HCT116 (cell line): ENCODE results near the gene FBXO8. TPM values are rescaled to one million over a fixed set of nuclear protein-coding genes. Genes with fewer than 3 reads are reported as not detected.

Experiments
- ATAC-seq: fragments of 200-7000 bp; cut with Tn5 transposase; 2 replicates; pipeline ENCODE4 v1.9.1; 2020; ENCODE audit warnings: mild to moderate bottlenecking, moderate library complexity
- BruUV-seq: library from RNA; stranded (reverse); fragments of 400-500 nt; replicated peaks from 2 replicates; lab custom pipeline; 2021; lab: Mats Ljungman, UMichigan
- CTCF ChIA-PET: fragments of 300-600 bp; sonication (Branson Sonifier 250); formaldehyde crosslinking; loops from one replicate; lab custom pipeline; 2021; ENCODE audit warnings: antibody characterized with exemption; lab: Charles Lee
- POLR2A ChIA-PET: fragments of 300-600, 350-600 bp; sonication (Branson Sonifier 250); formaldehyde crosslinking; loops from one replicate; lab custom pipeline; 2021; ENCODE audit warnings: antibody characterized with exemption; lab: Charles Lee
- RAD21 ChIA-PET, 2 experiments: fragments of 300-600 bp; sonication (Branson Sonifier 250); formaldehyde crosslinking; loops; one replicate each; lab custom pipeline; 2023; ENCODE audit warnings: low total read pairs in 2 of 2; ENCODE audit not compliant: uncharacterized antibody in 2 of 2, unreplicated experiment in 2 of 2, low non-redundant PET in 1 of 2; lab: Charles Lee
- DNase-seq: peaks from one replicate; pipeline ENCODE4 v3.0.0-alpha.2; 2010; ENCODE audit warnings: low read depth, low spot score
- H2AFZ ChIP-seq: fragments of 200-600 bp; shearing (Covaris generic), sonication (generic); 2 replicates; pipeline ENCODE4 v1.6.1; 2017; ENCODE audit warnings: low read depth, mixed run types, mixed read lengths, antibody characterized with exemption, low read length; ENCODE audit not compliant: poor library complexity, severe bottlenecking
- H3K27ac ChIP-seq: 2 replicates; pipeline ENCODE4 v1.5.1; 2012; ENCODE audit warnings: low read depth, low read length
- H3K27me3 ChIP-seq: fragments of 200-600 bp; sonication (generic); 2 replicates; pipeline ENCODE4 v1.6.1; 2016; ENCODE audit warnings: mixed run types, low read length, mixed read lengths; ENCODE audit not compliant: insufficient read depth
- H3K36me3 ChIP-seq, 2 experiments: fragments of 200-500 bp in 1 of 2; fragments of 200-600 bp in 1 of 2; sonication (Bioruptor generic) in 1 of 2; sonication (generic) in 1 of 2; 2 replicates each; pipeline versions ENCODE4 v1.5.1 to v1.6.1; 2014 to 2016; ENCODE audit warnings: low read length in 2 of 2, inconsistent platforms in 1 of 2, mixed read lengths in 1 of 2, mixed run types in 1 of 2; ENCODE audit not compliant: insufficient read depth in 2 of 2, control insufficient read depth in 1 of 2
- H3K4me1 ChIP-seq, 2 experiments: fragments of 200-600 bp in 1 of 2; sonication (generic) in 1 of 2; 2 replicates each; pipeline versions ENCODE4 v1.5.1 to v1.6.1; 2012 to 2017; ENCODE audit warnings: low read length in 2 of 2, inconsistent platforms in 1 of 2, mild to moderate bottlenecking in 1 of 2, mixed read lengths in 1 of 2, mixed run types in 1 of 2, moderate library complexity in 1 of 2; ENCODE audit not compliant: insufficient read depth in 2 of 2, control insufficient read depth in 1 of 2
- H3K4me2 ChIP-seq: fragments of 200-600 bp; sonication (generic); 2 replicates; pipeline ENCODE4 v1.6.1; 2017; ENCODE audit warnings: mixed run types, low read length, mixed read lengths
- H3K4me3 ChIP-seq, 2 experiments: fragments of 200-600 bp in 1 of 2; sonication (generic) in 1 of 2; replicated peaks in 1 of 2; 2 replicates each; pipeline ENCODE4 v1.5.1; 2011 to 2016; ENCODE audit warnings: low read length in 2 of 2, control low read depth in 1 of 2, low read depth in 1 of 2, mild to moderate bottlenecking in 1 of 2, mixed read lengths in 1 of 2, mixed run types in 1 of 2
- H3K79me2 ChIP-seq: fragments of 200-600 bp; sonication (generic); 2 replicates; pipeline ENCODE4 v1.6.1; 2017; ENCODE audit warnings: mild to moderate bottlenecking, mixed run types, low read length, moderate library complexity, mixed read lengths; ENCODE audit not compliant: insufficient read depth
- H3K9ac ChIP-seq: fragments of 200-600 bp; sonication (generic); 2 replicates; pipeline ENCODE4 v1.6.1; 2016; ENCODE audit warnings: low read length, mixed read lengths
- H3K9me2 ChIP-seq: fragments of 200-600 bp; sonication (generic), shearing (Covaris generic); 2 replicates; pipeline ENCODE4 v1.6.1; 2017; ENCODE audit warnings: mixed run types, mild to moderate bottlenecking, moderate library complexity; ENCODE audit not compliant: insufficient read depth
- H3K9me3 ChIP-seq, 2 experiments: fragments of 200-500 bp in 1 of 2; fragments of 200-600 bp in 1 of 2; sonication (Bioruptor generic) in 1 of 2; sonication (generic) in 1 of 2; 2 replicates each; pipeline ENCODE4 v1.6.1; 2014 to 2017; ENCODE audit warnings: low read length in 2 of 2, mixed read lengths in 2 of 2, inconsistent platforms in 1 of 2, low read depth in 1 of 2, mild to moderate bottlenecking in 1 of 2, mixed run types in 1 of 2, moderate library complexity in 1 of 2; ENCODE audit not compliant: control insufficient read depth in 1 of 2, insufficient read depth in 1 of 2
- H4K20me1 ChIP-seq: fragments of 200-600 bp; sonication (generic), shearing (Covaris generic); 2 replicates; pipeline ENCODE4 v1.6.1; 2017; ENCODE audit warnings: mixed run types, mild to moderate bottlenecking, moderate library complexity; ENCODE audit not compliant: insufficient read depth
- CBX3 ChIP-seq: IDR thresholded peaks from 2 replicates; pipeline ENCODE4 v1.6.1; 2012; ENCODE audit warnings: low read depth
- CEBPB ChIP-seq: IDR thresholded peaks from 2 replicates; pipeline ENCODE4 v1.6.1; 2012; ENCODE audit warnings: low read depth
- EGR1 ChIP-seq: IDR thresholded peaks from 2 replicates; pipeline ENCODE4 v1.6.1; 2012; ENCODE audit warnings: low read depth
- ELF1 ChIP-seq: IDR thresholded peaks from 2 replicates; pipeline ENCODE4 v1.6.1; 2012; ENCODE audit warnings: low read depth, borderline replicate concordance
- EZH2 ChIP-seq: fragments of 200-600 bp; sonication (generic); IDR thresholded peaks from 2 replicates; pipeline ENCODE4 v1.6.1; 2017; ENCODE audit warnings: antibody characterized with exemption, mixed run types
- EZH2phosphoT487 ChIP-seq: fragments of 200-600 bp; IDR thresholded peaks from 2 replicates; pipeline ENCODE4 v1.6.1; 2018; ENCODE audit warnings: antibody characterized with exemption, borderline replicate concordance
- FOSL1 ChIP-seq: IDR thresholded peaks from 2 replicates; pipeline ENCODE4 v1.6.1; 2012; ENCODE audit warnings: low read depth
- POLR2AphosphoS5 ChIP-seq: IDR thresholded peaks from 2 replicates; pipeline ENCODE4 v1.6.1; 2011; ENCODE audit warnings: mild to moderate bottlenecking, low read depth, low read length, moderate library complexity
- SIN3A ChIP-seq: IDR thresholded peaks from 2 replicates; pipeline ENCODE4 v1.6.1; 2012; ENCODE audit warnings: low read depth
- SP1 ChIP-seq: IDR thresholded peaks from 2 replicates; pipeline ENCODE4 v1.6.1; 2012; ENCODE audit warnings: low read depth
- TCF7L2 ChIP-seq: IDR thresholded peaks from 2 replicates; pipeline ENCODE4 v1.7.0; 2011; ENCODE audit warnings: borderline replicate concordance, inconsistent platforms; ENCODE audit not compliant: insufficient read depth, insufficient read length; ENCODE audit errors: extremely low read depth
- ZNF274 ChIP-seq: fragments of 200-500 bp; sonication (Bioruptor generic); IDR thresholded peaks from 2 replicates; pipeline ENCODE4 v1.6.1; 2014; ENCODE audit warnings: mild to moderate bottlenecking, low read depth, low read length, inconsistent platforms
- intact Hi-C: fragments of 100-400 bp; cut with micrococcal nuclease; formaldehyde crosslinking; loops from 2 replicates; pipeline ENCODE4 v1.10.0; 2022
- total RNA-seq: library from RNA; stranded (reverse); gene quantifications from one replicate; pipeline ENCODE4 v1.2.1, GENCODE V29; 2021; ENCODE audit not compliant: unreplicated experiment
- TF ChIP-seq, protein P1 (sequence below): IDR thresholded peaks from 2 replicates; pipeline ENCODE4 v1.6.1; 2011; ENCODE audit warnings: mild to moderate bottlenecking, low read length, moderate library complexity; ENCODE audit not compliant: insufficient replicate concordance; ENCODE audit errors: extremely low read depth
- TF ChIP-seq, protein P2 (sequence below): IDR thresholded peaks from 2 replicates; pipeline ENCODE4 v1.6.1; 2012
- TF ChIP-seq, protein P3 (sequence below), 3 experiments: fragments of 200-600 bp in 1 of 3; sonication (generic) in 1 of 3; IDR thresholded peaks in 2 of 3; conservative IDR thresholded peaks in 1 of 3; 2 replicates each; pipeline ENCODE4 v1.5.1; 2012 to 2017; ENCODE audit warnings: low read depth in 2 of 3, low read length in 2 of 3, antibody characterized with exemption in 1 of 3, borderline replicate concordance in 1 of 3, control low read depth in 1 of 3, mild to moderate bottlenecking in 1 of 3, mixed read lengths in 1 of 3, mixed run types in 1 of 3, moderate library complexity in 1 of 3; ENCODE audit not compliant: insufficient read depth in 1 of 3

Gene FBXO8
- total RNA-seq, 1 experiment from 2014 or later = 13.0 TPM

DNA sequence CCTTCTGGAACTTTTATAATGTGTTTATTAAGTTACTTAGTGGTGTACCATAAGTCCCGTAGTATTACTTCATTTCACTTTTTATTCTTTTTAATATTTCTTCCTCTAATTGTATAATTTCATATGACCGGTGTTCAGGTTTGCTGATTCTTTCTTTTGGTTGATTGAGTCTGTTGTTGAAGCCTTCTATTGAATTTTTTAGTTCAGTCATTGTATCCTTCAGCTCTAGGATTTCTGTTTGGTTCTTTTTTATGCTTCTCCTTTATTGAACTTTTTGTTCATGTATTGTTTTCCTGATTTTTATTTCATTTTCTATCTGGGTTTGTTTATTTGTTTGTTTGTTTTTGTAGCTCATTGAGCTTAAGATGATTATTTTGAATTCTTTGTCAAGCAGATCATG, 9.0 kb upstream of the FBXO8 start:
- Histone ChIP-seq H4K20me1 (no peaks in the 10 kb centered on the region), H3K4me3 (no peak overlapping the region), H3K9me2 (no peaks in the 10 kb centered on the region), H3K27ac (no peak overlapping the region), H3K9me3 (no peaks in the 10 kb centered on the region), H3K9ac (no peak overlapping the region), H3K4me1 (no peaks in the 10 kb centered on the region), H3K79me2 (peaks cover 27% of the 10 kb centered on the region), H3K4me2 (no peak overlapping the region), H3K27me3 (no peaks in the 10 kb centered on the region), H2AFZ (no peak overlapping the region), H3K36me3 (no peaks in the 10 kb centered on the region)
- no peak for DNase-seq
- RAD21 ChIA-PET = no interaction called here
- POLR2A ChIA-PET = no interaction called here
- intact Hi-C loops = no loop called here
- no TSS peak for BruUV-seq
- ATAC-seq = no peak
- CTCF ChIA-PET = no interaction called here
- no peak for TF ChIP-seq TCF7L2
- peak; percentile 68; the same call in 1 of the 2 replicates for TF ChIP-seq CBX3
- no peak for TF ChIP-seq EZH2phosphoT487
- TF ChIP-seq ELF1 = no peak
- TF ChIP-seq FOSL1 = no peak
- TF ChIP-seq, all 23 proteins: peak for 1

DNA sequence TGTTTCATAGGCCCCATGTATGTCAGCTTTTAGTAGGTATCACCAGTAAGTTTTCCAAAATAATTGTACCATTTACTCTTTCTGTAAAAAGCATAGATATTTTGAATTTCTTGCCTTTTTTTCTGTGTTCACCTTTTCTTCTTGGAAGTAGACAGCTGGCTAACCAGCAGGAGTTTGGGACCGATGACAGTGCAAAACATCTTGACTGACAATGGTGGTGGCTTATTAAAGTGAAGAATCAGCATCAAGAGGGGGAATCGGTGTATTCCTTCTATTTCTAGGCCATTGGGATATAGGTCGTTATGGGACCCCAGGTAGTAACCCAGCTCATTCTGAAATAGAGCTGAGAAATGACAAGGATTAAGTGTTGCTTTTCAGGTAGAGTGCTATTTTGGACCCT, 3.4 kb upstream of the FBXO8 start:
- Histone ChIP-seq H4K20me1 (no peaks in the 10 kb centered on the region), H2AFZ (no peak overlapping the region), H3K4me2 (no peak overlapping the region), H3K9ac (no peak overlapping the region), H3K4me1 (peaks cover 0 to 13% of the 10 kb centered on the region in 2 experiments; a peak in 2 of 4 replicates), H3K9me3 (no peaks in the 10 kb centered on the region), H3K79me2 (peaks cover 50% of the 10 kb centered on the region), H3K9me2 (no peaks in the 10 kb centered on the region), H3K36me3 (no peaks in the 10 kb centered on the region), H3K4me3 (no peak overlapping the region), H3K27ac (no peak overlapping the region), H3K27me3 (no peaks in the 10 kb centered on the region)
- ATAC-seq (no peak), DNase-seq (no peak)
- ChIA-PET CTCF (no interaction called here), RAD21 (no interaction called here), POLR2A (no interaction called here)
- intact Hi-C loops = no loop called here
- TF ChIP-seq POLR2AphosphoS5 = no peak
- no peak for TF ChIP-seq EZH2
- TF ChIP-seq SIN3A = no peak
- TF ChIP-seq ELF1 = no peak
- TF ChIP-seq, protein P1, sequence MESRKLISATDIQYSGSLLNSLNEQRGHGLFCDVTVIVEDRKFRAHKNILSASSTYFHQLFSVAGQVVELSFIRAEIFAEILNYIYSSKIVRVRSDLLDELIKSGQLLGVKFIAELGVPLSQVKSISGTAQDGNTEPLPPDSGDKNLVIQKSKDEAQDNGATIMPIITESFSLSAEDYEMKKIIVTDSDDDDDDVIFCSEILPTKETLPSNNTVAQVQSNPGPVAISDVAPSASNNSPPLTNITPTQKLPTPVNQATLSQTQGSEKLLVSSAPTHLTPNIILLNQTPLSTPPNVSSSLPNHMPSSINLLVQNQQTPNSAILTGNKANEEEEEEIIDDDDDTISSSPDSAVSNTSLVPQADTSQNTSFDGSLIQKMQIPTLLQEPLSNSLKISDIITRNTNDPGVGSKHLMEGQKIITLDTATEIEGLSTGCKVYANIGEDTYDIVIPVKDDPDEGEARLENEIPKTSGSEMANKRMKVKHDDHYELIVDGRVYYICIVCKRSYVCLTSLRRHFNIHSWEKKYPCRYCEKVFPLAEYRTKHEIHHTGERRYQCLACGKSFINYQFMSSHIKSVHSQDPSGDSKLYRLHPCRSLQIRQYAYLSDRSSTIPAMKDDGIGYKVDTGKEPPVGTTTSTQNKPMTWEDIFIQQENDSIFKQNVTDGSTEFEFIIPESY = no peak
- TF ChIP-seq, protein P2, sequence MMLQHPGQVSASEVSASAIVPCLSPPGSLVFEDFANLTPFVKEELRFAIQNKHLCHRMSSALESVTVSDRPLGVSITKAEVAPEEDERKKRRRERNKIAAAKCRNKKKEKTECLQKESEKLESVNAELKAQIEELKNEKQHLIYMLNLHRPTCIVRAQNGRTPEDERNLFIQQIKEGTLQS = no peak
- no peak for TF ChIP-seq ZNF274
- no peak for TF ChIP-seq EGR1
- no peak for TF ChIP-seq CBX3
- no peak for TF ChIP-seq CEBPB
- TF ChIP-seq EZH2phosphoT487 = no peak
- no peak for TF ChIP-seq SP1
- TF ChIP-seq, protein P3, sequence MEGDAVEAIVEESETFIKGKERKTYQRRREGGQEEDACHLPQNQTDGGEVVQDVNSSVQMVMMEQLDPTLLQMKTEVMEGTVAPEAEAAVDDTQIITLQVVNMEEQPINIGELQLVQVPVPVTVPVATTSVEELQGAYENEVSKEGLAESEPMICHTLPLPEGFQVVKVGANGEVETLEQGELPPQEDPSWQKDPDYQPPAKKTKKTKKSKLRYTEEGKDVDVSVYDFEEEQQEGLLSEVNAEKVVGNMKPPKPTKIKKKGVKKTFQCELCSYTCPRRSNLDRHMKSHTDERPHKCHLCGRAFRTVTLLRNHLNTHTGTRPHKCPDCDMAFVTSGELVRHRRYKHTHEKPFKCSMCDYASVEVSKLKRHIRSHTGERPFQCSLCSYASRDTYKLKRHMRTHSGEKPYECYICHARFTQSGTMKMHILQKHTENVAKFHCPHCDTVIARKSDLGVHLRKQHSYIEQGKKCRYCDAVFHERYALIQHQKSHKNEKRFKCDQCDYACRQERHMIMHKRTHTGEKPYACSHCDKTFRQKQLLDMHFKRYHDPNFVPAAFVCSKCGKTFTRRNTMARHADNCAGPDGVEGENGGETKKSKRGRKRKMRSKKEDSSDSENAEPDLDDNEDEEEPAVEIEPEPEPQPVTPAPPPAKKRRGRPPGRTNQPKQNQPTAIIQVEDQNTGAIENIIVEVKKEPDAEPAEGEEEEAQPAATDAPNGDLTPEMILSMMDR (IDR thresholded peaks at IDR 0.05 in 2 of 3, conservative IDR thresholded peaks at IDR 0.05 in 1 of 3; ENCODE audit: borderline replicate concordance in 1 of 3, insufficient read depth in 1 of 3, low read depth in 2 of 3, low read length in 2 of 3) = no peak
- BruUV-seq = no TSS peak
